ENCODE results near the gene CNNM2. TPM values are rescaled to one million over a fixed set of nuclear protein-coding genes. Genes with fewer than 3 reads are reported as not detected.

CNNM2 gene
- total RNA-seq, result 10 to 100 TPM in 1 of 2 donors, 1 to 10 TPM in 1; 8.8 to 10.3 TPM
- polyA plus RNA-seq (ENCODE audit: insufficient read length in 6 of 6), result 1 to 10 TPM; 6.0 to 9.8 (median 7.6) TPM
- long read RNA-seq, donor 1, full-length matches to known transcripts, result 3 of 33 reads
- long read RNA-seq, donor 1, partial matches to known transcripts, result 30 of 33 reads
- long read RNA-seq, donor 1, other reads (novel, unspliced or antisense), result 0 of 33 reads
- long read RNA-seq, donor 2, partial matches to known transcripts, result 11 of 13 reads
- long read RNA-seq, donor 2, other reads (novel, unspliced or antisense), result 0 of 13 reads
- long read RNA-seq, donor 3, partial matches to known transcripts, result 0 of 1 reads
- long read RNA-seq, donor 3, other reads (novel, unspliced or antisense), result 0 of 1 reads
- long read RNA-seq, donor 4, partial matches to known transcripts, result 0 of 1 reads
- long read RNA-seq, donor 4, other reads (novel, unspliced or antisense), result 1 of 1 reads
- long read RNA-seq, donor 5, full-length matches to known transcripts, result 3 of 14 reads
- long read RNA-seq, donor 5, partial matches to known transcripts, result 11 of 14 reads
- long read RNA-seq, donor 5, other reads (novel, unspliced or antisense), result 0 of 14 reads
- long read RNA-seq, donor 6, partial matches to known transcripts, result 0 of 1 reads
- long read RNA-seq, donor 6, other reads (novel, unspliced or antisense), result 0 of 1 reads
- long read RNA-seq, donor 7, partial matches to known transcripts, result 0 of 1 reads
- long read RNA-seq, donor 7, other reads (novel, unspliced or antisense), result 0 of 1 reads
- long read RNA-seq, donor 8, partial matches to known transcripts, result 0 of 1 reads
- long read RNA-seq, donor 8, other reads (novel, unspliced or antisense), result 0 of 1 reads
- long read RNA-seq, donor 9, result 0 reads
- long read RNA-seq, donor 10, partial matches to known transcripts, result 0 of 1 reads
- long read RNA-seq, donor 10, other reads (novel, unspliced or antisense), result 1 of 1 reads
- long read RNA-seq, donor 11, full-length matches to known transcripts, result 1 of 1 reads
- long read RNA-seq, donor 11, partial matches to known transcripts, result 0 of 1 reads
- long read RNA-seq, donor 11, other reads (novel, unspliced or antisense), result 0 of 1 reads
- long read RNA-seq, donor 12, partial matches to known transcripts, result 8 of 8 reads
- long read RNA-seq, donor 12, other reads (novel, unspliced or antisense), result 0 of 8 reads

DNA sequence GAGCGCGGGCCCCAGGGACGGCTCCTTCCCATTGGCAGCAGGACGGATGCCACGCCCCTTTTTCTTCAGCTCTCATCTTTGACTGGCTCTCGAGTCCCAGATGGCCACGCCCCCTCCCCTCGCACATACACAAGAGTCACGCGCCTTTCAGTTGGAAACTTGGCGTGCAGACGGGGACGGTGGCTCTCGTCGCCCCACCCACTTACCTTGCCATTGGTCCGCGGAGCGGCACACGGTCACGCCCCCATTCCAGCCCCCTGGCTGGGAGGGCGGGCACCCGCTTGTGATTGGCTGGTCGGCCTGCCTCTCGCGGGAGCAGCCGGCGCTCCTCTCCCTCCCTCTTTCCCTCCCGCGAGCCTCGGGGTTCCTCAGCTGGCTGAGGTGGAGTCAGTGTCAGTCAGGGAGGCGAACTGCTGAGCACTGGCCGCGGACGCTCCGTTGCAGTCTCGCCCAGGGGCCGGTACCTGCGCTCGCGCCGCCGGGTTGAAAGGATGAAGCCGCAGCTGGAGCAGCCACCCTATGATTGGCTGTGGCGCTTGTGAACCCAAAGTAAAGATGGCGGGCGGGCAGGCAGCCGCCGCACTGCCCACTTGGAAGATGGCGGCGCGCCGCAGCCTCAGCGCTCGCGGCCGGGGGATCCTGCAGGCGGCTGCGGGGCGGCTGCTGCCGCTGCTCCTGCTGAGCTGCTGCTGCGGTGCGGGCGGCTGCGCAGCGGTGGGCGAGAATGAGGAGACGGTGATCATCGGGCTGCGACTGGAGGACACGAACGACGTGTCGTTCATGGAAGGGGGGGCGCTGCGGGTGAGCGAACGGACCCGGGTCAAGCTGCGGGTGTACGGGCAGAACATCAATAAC lies at the start of gene CNNM2:
Gene CNNM2, plus strand, starts transcription at position 333 of the 855 bp plus-strand sequence. Its CDS starts 187 bp downstream, at position 520.
- peak; percentile 99 to 100 (median 100) for DNase-seq
- peaks cover 0 to 19% of the 10 kb centered on the region in 2 donors for H3K27me3 ChIP-seq

DNA sequence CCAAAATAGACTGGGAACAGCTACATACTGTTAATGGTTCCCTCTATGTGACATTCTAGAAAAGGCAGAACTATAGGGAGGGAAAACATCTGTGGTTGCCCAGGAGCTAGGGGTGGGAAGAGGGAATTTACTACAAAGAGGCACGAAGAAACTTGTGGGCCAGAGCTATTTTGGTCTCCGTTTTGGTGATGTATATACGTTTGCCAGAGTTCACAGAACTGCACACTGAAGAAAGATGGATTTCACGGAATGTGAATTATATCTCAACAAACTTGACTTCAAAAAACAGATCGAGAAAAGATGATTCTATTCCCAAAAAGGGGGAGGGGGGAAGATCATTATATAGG lies 49.2 kb upstream of the CNNM2 start:
- no peak for TF ChIP-seq CTCF (IDR thresholded peaks at IDR 0.05)
- Histone ChIP-seq H3K4me1 (peaks cover 0 to 3% of the 10 kb centered on the region in 2 donors), H3K27ac (no peak overlapping the region), H3K9me3 (no peaks in the 10 kb centered on the region), H3K36me3 (peaks cover 0 to 6% of the 10 kb centered on the region in 2 donors), H3K4me3 (peak overlapping the region; percentile 34 to 37), H3K27me3 (peaks cover 0 to 28% of the 10 kb centered on the region in 2 donors)
- intact Hi-C loops (cut with DNase I), result no loop called here
- ATAC-seq (no peak), DNase-seq (peak in 1 of 4 donors; percentile 16)

More for the DNA sequence above, at the start of gene CNNM2:
- peak within 1 kb of the TSS; percentile 85 to 94 for H3K4me3 ChIP-seq
- peak within 1 kb of the TSS; percentile 86 to 87 for H3K27ac ChIP-seq
- intact Hi-C loops (cut with DNase I), result loop anchor here in 1 of 2 donors (5.0 kb wide), 1 partner anchor 149 kb away; no protein-coding TSS in a partner anchor
- no peaks in the 10 kb centered on the region for H3K36me3 ChIP-seq
- H3K9me3 ChIP-seq, result no peaks in the 10 kb centered on the region
- TF ChIP-seq CTCF (IDR thresholded peaks at IDR 0.05), result no peak
- peak; percentile 97 for ATAC-seq
- peaks cover 30 to 43% of the 10 kb centered on the region in 2 donors for H3K4me1 ChIP-seq

GRCh38 chr10:102869258-102870198 lies 48.6 kb upstream of the CNNM2 start, which contains the start of gene AS3MT:
Gene AS3MT (plus strand): TSS chr10:102869470. CDS start chr10:102869593, 123 bp downstream.
- peak in 3 of 4 donors; percentile 36 to 83 (median 65) for DNase-seq
- TF ChIP-seq CTCF (IDR thresholded peaks at IDR 0.05), result no peak
- Histone ChIP-seq H3K4me1 (peaks cover 0 to 3% of the 10 kb centered on the region in 2 donors), H3K9me3 (no peaks in the 10 kb centered on the region), H3K36me3 (peaks cover 0 to 6% of the 10 kb centered on the region in 2 donors), H3K4me3 (peak within 1 kb of the TSS; percentile 34 to 37), H3K27ac (no peak within 1 kb of the TSS), H3K27me3 (peaks cover 0 to 28% of the 10 kb centered on the region in 2 donors)
- intact Hi-C loops (cut with DNase I), result no loop called here
- peak; percentile 97 for ATAC-seq

DNA sequence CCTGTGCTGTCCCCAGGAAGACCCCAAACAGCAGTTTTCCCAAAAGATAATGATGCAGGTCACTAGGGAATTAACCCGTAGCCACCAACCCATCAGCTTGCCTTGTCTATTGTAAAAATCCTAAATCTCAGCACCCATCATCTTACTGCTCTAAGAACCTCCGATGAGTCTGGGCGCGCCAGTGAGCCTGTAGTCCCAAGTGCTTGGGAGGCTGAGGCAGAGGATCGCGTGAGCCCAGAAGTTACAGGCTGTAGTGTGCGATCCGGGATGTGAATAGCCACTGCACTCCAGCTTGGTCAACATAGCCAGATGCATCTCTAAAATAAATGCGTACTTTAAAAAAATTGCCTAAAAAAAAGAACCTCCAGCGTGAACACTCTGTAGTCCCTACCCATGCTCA lies 47.9 kb upstream of the CNNM2 start:
- no peak overlapping the region for H3K27ac ChIP-seq

More for the DNA sequence above, 47.9 kb upstream of the CNNM2 start:
- ATAC-seq (no peak), DNase-seq (no peak)
- intact Hi-C loops (cut with DNase I), result no loop called here
- Histone ChIP-seq H3K36me3 (peaks cover 0 to 3% of the 10 kb centered on the region in 2 donors), H3K27me3 (peaks cover 0 to 28% of the 10 kb centered on the region in 2 donors), H3K4me1 (peaks cover 0 to 3% of the 10 kb centered on the region in 2 donors), H3K9me3 (no peaks in the 10 kb centered on the region), H3K4me3 (no peak overlapping the region)
- TF ChIP-seq CTCF (IDR thresholded peaks at IDR 0.05), result no peak
